Activated T-cell treated with anti-CD3 and anti-CD28 coated beads for 48 hours (primary cell): ENCODE measurements around the gene FGFR1OP2.
"Not testable (repeated sequence)": the region's sequence is repeated elsewhere in the genome, so short reads cannot be mapped to it uniquely, and the experiment has no call there.

Experiments
- DNase-seq: peaks from one replicate; pipeline ENCODE4 v3.0.0-alpha.2; 2020; ENCODE audit warnings: low read depth

Gene FGFR1OP2

DNA sequence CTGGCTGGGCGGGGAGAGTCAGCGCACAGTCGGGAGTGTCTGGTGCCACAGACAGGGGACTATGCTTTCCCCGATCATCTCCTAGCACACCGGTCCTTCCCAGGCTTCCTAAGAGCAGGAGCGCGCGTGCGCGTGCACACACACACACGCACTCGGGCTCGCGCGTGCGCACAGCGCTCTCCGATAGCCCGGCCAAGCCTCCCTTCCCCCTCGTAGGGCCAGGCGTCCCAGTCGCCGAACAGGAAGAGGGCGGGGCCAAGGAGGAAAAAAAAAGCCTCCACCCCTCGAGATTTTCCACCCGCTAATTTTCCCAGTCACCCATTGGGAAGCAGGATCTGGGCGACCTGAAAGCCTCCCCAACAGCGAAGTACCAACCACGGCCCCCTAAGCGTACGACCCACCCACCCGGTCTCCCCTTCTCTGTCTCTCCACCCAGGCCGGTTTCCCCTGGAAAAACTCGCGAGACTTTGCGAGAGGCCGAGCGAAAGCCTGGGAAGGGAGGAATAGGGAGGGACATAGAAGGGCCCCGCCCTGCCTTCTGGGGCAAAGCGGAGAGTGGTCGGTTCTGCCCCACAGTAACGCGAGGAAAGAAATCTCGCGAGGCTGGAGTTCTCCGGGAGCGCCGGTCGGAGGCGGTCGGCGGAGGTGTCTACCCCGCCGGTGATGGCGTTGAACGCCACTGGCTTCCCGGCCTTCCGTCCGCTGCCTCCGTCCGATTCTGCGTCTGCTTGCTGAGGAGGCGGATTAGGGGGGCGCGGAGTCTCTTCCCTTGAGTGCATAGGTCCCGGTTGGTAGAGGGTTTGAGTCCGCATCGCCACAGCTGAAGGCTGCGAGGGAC is at the start of gene FGFR1OP2, which contains the start of gene INTS13:
Gene FGFR1OP2 (plus strand): TSS at position 608 of the 838 bp plus-strand sequence. CDS start 15,689 bp downstream, outside the sequence.
Gene INTS13 (minus strand): TSS at position 119 of the 838 bp plus-strand sequence. CDS start 1,178 bp downstream, outside the sequence.
- DNase-seq = peak; percentile 96

DNA sequence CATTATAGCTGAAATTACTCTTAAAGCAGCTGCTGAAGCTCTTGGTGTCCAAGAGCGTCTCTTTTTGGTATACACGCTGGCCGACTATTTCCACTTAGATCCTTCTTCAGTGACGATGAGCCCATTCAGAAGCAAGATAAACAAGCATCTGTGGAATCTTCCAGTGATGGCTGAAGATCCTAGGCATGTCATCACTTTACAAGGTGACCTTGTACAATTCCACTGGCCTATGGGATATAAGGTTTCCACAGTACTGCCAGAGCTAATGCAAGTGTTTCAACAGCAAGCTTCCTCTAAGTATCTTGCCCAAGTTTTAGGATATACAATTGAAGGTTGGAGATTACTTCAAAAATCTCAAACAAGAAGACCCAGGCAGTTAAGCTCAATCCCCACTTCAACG is 47.5 kb upstream of the FGFR1OP2 start:
- DNase-seq = no peak

GRCh38 chr12:26891704-26892103 is 46.6 kb upstream of the FGFR1OP2 start:
- DNase-seq = no peak

DNA sequence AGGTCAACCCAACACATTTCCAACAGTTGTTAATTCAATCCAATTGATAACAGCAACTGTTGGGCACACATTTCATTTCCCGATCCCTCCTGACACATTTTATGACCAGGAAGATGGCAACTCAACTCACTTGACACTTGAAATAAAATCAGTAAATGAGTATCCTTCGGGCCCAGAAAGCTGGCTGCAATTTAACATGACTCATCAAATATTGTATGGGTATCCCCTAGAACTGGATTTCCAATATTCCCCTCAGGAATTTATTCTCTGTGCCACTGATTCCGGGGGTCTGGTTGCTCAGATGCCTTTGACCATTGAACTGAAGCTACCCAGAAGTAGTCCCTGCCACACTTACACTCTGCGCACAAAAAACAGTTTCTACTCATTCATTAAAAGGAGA is 42.6 kb upstream of the FGFR1OP2 start:
- DNase-seq = no peak

DNA sequence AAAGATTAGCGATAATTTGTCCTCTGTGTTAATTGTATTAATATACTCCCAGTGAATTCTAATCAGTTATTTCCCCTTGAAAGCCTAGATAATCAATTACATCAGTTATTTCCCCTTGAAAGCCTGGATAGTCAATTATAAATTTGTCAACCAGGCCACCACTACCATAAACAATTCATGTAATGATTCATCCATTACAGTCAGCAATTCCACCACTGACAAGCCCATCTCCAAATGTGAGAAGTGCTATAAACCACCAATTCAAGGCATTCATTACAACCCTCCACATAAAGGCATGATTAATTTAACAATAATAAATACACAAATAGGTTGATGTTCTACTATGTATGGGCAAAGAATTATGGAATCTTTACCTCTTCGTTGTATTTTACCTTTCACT is 41.4 kb upstream of the FGFR1OP2 start:
- DNase-seq = no peak

GRCh38 chr12:26903396-26903795 is 34.9 kb upstream of the FGFR1OP2 start:
- DNase-seq = not testable (repeated sequence)

DNA sequence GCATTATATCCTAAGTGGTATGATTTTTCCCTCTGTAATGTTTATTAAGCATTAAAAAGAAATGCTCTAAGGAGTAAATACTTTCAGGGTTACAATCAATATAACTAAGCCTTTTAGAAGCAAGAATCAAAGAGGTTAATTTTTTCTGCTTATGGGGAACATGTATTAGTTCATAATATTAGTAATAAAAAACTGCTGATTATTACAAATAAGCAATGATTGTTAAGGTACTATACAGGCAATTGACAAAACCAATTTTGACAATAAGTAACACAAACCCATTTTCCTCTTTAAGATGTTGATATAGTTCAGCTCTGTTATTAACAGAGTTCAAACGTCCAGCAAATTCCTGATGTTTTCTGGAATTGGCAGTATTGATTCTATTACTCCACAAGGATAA is 32.2 kb upstream of the FGFR1OP2 start:
- DNase-seq = no peak

GRCh38 chr12:26906704-26907103 is 31.6 kb upstream of the FGFR1OP2 start:
- DNase-seq = no peak

GRCh38 chr12:26918321-26919215 is 19.7 kb upstream of the FGFR1OP2 start:
- no peak for DNase-seq

GRCh38 chr12:26919216-26919555 is 19.1 kb upstream of the FGFR1OP2 start:
- no peak for DNase-seq

- DNase-seq = no peak
Observed at GRCh38 chr12:26921886-26922285, 16.4 kb upstream of the FGFR1OP2 start.

DNA sequence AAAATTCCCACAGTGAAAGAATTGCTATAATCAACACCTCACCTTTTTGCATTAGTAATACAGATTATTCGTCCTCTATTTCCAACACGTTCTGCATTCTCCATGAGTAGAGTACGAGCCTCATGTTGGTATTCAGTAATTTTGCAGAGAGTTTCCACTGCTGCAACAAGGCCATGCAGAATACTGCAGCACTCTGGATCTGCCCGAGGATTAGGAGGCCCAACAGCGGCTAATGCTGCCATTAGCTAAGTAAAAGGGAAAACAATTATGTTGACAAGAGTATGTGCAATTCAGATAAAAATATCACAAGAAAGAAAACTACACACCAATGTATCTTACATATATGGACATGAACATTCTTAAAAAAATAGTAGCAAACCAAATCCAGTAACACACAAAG is 9.6 kb upstream of the FGFR1OP2 start:
- no peak for DNase-seq

DNA sequence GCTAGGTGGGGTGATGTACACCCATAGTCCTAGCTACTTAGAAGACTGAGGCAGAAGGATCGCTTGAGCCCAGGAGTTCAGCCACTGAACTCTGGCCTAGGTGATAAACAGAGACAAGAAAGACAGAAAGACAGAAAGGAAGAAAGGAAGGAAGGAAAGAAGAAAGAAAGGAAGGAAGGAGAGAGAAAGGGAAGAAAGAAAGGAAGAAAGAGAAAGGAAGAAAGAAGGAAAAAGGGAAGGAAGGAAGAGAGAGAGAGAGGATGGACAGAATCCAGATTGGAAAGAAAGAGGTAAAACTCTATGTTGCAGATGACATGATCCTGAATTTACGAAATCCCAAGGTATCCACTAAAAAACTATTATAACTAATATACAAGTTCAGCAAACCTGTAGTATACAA is 8.7 kb upstream of the FGFR1OP2 start:
- no peak for DNase-seq

GRCh38 chr12:26935636-26936378 is 2.5 kb upstream of the FGFR1OP2 start:
- no peak for DNase-seq

DNA sequence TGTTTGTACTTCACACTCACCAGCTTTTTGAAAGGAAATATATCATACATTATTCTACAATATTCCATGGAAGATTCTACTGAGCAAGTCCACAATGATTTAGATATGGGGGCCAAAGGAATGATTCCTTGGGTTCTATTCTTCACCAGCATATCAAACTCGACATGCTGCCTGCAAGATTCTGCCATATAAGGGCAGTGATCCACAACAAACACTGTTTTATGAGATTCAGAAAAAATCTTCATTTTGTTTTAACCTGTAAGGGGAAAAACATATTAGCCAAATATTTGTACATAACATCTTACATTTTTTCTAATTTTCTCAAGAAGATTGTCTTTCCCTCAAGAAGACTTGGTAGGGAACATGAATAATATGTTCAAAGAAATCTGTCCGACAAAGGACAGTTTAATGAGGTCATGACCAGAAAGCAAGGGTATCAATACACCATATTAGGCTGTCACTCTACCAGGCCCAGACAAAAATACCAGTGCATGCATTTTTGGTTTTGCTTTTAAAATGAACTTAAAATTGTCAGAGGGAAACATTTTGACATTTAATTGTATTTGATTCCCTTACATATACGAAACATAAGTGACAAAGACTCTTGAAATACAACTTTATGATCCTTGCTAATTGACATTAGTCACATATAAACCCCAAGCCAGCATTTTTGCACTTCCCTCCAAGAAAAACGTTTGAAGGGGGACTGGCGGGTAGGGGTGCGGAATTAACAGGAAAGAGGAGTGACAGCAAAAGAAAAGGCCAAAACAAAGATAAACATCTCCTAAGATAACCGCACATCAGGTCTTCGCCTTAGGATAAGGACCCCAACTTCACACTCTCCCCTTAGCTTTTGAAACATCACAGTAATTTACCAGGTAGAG is 1.5 kb upstream of the FGFR1OP2 start:
- no peak for DNase-seq

- DNase-seq = no peak
Observed at GRCh38 chr12:26937443-26937862, 817 bp upstream of the FGFR1OP2 start.

DNA sequence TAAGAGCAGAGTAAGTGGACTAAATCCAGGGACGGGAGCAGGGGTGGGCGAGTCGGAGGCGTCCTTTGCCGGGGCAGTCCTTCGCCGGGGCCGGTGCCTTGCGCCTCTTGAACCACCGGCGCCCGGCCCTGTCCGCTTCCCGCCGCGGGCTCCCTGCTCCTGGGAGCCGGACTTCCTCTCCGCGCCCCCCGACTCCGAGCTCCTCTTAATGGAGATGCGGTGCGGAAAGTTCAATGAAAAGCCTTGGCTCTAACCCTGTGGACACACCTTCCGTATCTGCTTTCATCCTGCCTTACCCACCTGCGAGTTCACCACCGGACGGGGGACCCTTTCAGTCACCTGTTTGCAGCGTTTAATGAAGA is 412 bp downstream of the FGFR1OP2 start:
- no peak for DNase-seq

DNA sequence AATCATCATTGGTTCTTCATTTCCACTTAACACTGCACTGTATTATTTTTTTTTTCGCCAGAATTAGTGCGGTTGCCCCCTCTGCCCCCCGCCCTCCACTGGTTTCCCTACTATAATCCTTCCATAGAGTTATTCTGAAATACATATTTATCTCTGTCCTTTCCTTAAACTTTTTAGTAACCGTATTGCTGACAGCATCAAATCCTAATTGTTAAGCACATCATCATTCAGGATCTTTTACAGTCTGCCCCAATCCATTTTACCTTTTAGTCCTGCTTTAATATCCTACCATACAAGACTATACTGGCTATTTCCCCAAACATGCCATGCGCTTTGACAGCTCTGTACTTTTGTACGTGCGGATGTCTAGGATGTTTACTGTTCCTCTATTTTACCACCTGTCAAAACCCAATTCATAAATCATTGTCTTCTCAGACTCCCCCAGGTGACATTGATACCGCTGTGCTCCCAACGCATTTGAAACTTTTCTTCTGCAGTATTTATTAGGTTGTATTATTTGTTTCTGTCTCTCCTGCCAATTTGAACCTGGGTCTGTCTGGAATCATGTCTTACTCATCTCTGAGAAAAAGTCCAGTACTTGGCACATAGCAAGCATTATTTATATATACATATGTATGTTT is 1.0 kb downstream of the FGFR1OP2 start:
- no peak for DNase-seq

DNA sequence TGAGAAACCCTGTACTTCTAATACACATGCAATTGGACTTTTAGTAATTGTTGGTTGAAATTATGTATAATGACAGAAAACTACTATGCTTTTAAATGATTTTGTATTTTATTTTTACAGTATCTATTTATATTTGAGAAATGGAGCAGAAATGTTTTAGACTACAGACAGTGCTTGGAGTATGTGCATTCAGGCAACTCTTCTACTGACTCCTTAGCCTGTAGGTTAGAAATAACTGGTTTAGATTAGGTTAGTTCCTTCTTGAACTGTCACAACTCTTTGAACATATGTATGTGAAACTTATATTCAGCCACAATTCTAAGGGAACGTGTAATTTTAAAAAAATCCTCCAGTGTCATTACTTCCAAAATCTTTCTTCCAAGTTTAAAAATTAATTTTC is 1.7 kb downstream of the FGFR1OP2 start:
- no peak for DNase-seq

DNA sequence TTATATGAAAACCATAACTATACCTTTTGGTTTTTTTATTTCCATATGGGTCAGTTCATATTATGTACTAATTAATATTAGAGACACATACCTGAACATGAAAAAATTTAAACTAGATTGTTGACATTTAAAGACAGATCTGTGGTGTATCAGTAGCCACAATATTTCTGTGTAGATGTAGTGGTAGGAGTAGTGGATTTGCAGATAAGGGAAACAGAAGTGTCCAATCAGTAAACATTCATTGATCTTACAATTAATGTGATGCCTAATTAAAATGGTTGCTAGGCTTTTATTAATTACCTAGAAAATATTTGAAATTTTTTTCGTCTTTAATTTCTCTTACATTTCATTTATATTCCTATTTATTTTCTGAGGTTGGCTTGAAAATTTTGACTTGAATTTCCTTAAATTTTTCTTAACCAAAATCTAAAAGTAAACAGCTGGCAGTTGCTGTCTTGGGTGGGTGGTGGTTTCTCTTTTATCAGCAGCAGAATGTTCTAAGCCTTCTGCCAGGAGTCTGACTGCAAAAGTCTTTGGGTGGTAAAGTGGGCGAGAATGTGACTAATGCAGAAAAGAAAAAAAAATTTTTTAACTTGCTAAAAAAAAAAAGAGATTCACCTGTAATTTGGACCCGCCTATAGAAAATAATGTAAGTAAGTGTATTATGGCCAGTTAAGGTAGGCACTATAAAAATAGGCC is 2.4 kb downstream of the FGFR1OP2 start:
- no peak for DNase-seq
